DND-41 (cell line): ENCODE data around the gene ZFHX3.

Experiments used
- ATAC-seq: fragments of 200-7000 bp; cut with Tn5 transposase; 3 replicates; pipeline ENCODE4 v1.9.1; 2021; ENCODE audit warnings: low read depth; ENCODE audit not compliant: insufficient read depth
- DNase-seq: peaks from one replicate; pipeline ENCODE4 v3.0.0-alpha.2; 2020
- H2AFZ ChIP-seq: 2 replicates; pipeline ENCODE4 v1.6.0; 2012; ENCODE audit warnings: low read depth, low read length
- H3K27ac ChIP-seq: 2 replicates; pipeline ENCODE4 v1.5.1; 2012; ENCODE audit warnings: low read length, inconsistent platforms
- H3K27me3 ChIP-seq: fragments of 200-600 bp; sonication (generic); 2 replicates; pipeline ENCODE4 v1.6.0; 2012; ENCODE audit warnings: low read length, mild to moderate bottlenecking, inconsistent platforms; ENCODE audit not compliant: insufficient read depth, poor library complexity
- H3K36me3 ChIP-seq: 2 replicates; pipeline ENCODE4 v1.5.1; 2012; ENCODE audit warnings: low read length, inconsistent platforms; ENCODE audit not compliant: insufficient read depth
- H3K4me1 ChIP-seq: 2 replicates; pipeline ENCODE4 v1.5.1; 2012; ENCODE audit warnings: mild to moderate bottlenecking, low read length; ENCODE audit not compliant: insufficient read depth
- H3K4me2 ChIP-seq: 2 replicates; pipeline ENCODE4 v1.6.0; 2012; ENCODE audit warnings: mild to moderate bottlenecking, moderate library complexity, low read length, inconsistent platforms; ENCODE audit not compliant: insufficient read depth
- H3K4me3 ChIP-seq, 2 experiments: fragments of 200-600 bp in 1 of 2; shearing (Covaris generic) in 1 of 2; 2 replicates each; pipeline ENCODE4 v1.5.1; 2012 to 2016; ENCODE audit warnings: inconsistent platforms in 2 of 2, low read length in 2 of 2, mild to moderate bottlenecking in 2 of 2, low read depth in 1 of 2, moderate library complexity in 1 of 2
- H3K79me2 ChIP-seq: 2 replicates; pipeline ENCODE4 v1.6.0; 2012; ENCODE audit warnings: low read length, inconsistent platforms; ENCODE audit not compliant: insufficient read depth
- H3K9ac ChIP-seq: 2 replicates; pipeline ENCODE4 v1.6.0; 2012; ENCODE audit warnings: low read depth, mild to moderate bottlenecking, inconsistent platforms, low read length, moderate library complexity
- H3K9me3 ChIP-seq: 2 replicates; pipeline ENCODE4 v1.5.1; 2012; ENCODE audit warnings: low read length, moderate library complexity, mild to moderate bottlenecking, inconsistent platforms; ENCODE audit not compliant: insufficient read depth, severe bottlenecking
- H4K20me1 ChIP-seq: 2 replicates; pipeline ENCODE4 v1.6.0; 2012; ENCODE audit warnings: low read length; ENCODE audit not compliant: insufficient read depth
- EZH2 ChIP-seq: IDR thresholded peaks from 3 replicates; pipeline ENCODE4 v1.6.1; 2012; ENCODE audit warnings: borderline replicate concordance, low read depth, mild to moderate bottlenecking, moderate library complexity, low read length, inconsistent platforms; ENCODE audit not compliant: severe bottlenecking
- TF ChIP-seq, protein P1 (sequence below): IDR thresholded peaks from 2 replicates; pipeline ENCODE4 v1.5.1; 2012; ENCODE audit warnings: borderline replicate concordance, low read length, moderate library complexity, mild to moderate bottlenecking; ENCODE audit not compliant: poor library complexity, severe bottlenecking; ENCODE audit errors: extremely low read depth

Gene ZFHX3

DNA sequence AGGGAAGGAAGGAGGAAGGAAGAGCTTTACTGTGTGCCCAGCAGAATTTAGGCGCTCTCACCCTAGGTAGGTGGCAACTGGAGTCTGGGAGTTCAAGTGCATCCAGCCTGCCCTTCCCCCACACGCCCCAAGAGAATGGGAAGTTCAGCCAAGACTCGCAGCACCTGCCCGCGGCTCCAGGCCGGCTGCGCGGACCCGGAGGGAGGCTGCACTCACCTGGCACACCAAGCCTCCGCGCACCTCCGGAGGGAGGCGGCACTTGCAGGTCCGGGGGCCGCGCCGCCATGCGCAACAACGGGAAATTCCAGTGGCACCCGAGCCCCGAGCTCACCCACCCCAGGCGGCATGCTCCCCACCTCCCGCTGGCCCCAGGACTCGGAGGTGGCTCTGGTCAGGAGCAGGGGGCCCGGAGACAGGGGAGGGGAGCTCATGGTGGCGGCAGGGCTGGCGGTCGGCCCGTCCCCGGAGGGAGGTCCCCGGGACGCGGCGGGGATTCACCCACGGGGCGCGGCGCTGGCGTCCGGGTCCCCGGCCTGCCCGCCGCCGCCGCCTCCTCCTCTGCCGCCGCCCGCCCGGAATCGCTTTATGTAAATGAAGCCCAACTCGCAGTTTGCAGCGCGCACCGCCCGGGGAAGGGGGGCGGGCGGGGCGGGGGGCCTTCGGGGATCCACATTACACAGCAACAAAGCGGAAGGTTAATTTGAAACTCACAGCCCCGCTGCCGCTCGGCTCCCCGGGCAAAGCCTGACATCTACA, at the start of gene ZFHX3:
Gene ZFHX3, minus strand, starts transcription at position 593 of the 756 bp plus-strand sequence. CDS start 87,983 bp downstream, outside the sequence.
- Histone ChIP-seq H3K9ac (peak within 1 kb of the TSS; percentile 59), H3K27ac (no peak within 1 kb of the TSS), H3K9me3 (no peaks in the 10 kb centered on the region), H3K27me3 (peaks cover 20% of the 10 kb centered on the region), H2AFZ (peak within 1 kb of the TSS; percentile 66), H3K4me3 (peak within 1 kb of the TSS; percentile 18 to 56; a peak in 3 of 4 replicates), H3K4me1 (peaks cover 14% of the 10 kb centered on the region), H3K36me3 (no peaks in the 10 kb centered on the region), H3K4me2 (peak within 1 kb of the TSS; percentile 75), H3K79me2 (no peaks in the 10 kb centered on the region), H4K20me1 (peaks cover 74% of the 10 kb centered on the region)
- TF ChIP-seq, protein P1, sequence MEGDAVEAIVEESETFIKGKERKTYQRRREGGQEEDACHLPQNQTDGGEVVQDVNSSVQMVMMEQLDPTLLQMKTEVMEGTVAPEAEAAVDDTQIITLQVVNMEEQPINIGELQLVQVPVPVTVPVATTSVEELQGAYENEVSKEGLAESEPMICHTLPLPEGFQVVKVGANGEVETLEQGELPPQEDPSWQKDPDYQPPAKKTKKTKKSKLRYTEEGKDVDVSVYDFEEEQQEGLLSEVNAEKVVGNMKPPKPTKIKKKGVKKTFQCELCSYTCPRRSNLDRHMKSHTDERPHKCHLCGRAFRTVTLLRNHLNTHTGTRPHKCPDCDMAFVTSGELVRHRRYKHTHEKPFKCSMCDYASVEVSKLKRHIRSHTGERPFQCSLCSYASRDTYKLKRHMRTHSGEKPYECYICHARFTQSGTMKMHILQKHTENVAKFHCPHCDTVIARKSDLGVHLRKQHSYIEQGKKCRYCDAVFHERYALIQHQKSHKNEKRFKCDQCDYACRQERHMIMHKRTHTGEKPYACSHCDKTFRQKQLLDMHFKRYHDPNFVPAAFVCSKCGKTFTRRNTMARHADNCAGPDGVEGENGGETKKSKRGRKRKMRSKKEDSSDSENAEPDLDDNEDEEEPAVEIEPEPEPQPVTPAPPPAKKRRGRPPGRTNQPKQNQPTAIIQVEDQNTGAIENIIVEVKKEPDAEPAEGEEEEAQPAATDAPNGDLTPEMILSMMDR = no peak
- TF ChIP-seq EZH2 = peak; percentile 67
- DNase-seq (peak; percentile 75), ATAC-seq (peak; percentile 93)

DNA sequence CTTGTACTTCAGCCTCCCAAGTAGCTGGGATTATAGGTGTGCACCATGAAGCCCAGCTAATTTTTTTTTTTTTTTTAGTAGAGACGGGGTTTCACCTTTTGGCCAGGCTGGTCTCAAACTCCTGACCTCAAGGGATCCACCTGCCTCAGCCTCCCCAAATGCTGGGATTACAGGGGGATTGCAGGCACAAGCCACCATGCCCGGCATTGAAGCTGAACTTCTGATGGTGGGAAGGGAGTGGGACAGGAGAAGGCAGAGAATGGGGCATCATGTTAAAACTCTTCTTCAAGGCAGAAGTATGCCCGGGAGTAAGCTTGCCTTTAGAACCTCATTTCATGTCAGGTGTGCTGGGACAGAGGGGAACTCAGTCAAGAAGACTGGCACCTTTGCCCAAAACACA, 48.6 kb upstream of the ZFHX3 start:
- Histone ChIP-seq H3K4me1 (peaks cover 5% of the 10 kb centered on the region; the same call in 1 of the 2 replicates), H3K4me3 (no peak overlapping the region), H3K27ac (no peak overlapping the region), H3K79me2 (no peaks in the 10 kb centered on the region), H4K20me1 (no peaks in the 10 kb centered on the region), H3K27me3 (no peaks in the 10 kb centered on the region), H3K9me3 (no peaks in the 10 kb centered on the region), H3K4me2 (no peak overlapping the region), H3K9ac (no peak overlapping the region), H3K36me3 (no peaks in the 10 kb centered on the region), H2AFZ (no peak overlapping the region)
- ATAC-seq (no peak), DNase-seq (no peak)
- no peak for TF ChIP-seq EZH2
- TF ChIP-seq, protein P1 = no peak

DNA sequence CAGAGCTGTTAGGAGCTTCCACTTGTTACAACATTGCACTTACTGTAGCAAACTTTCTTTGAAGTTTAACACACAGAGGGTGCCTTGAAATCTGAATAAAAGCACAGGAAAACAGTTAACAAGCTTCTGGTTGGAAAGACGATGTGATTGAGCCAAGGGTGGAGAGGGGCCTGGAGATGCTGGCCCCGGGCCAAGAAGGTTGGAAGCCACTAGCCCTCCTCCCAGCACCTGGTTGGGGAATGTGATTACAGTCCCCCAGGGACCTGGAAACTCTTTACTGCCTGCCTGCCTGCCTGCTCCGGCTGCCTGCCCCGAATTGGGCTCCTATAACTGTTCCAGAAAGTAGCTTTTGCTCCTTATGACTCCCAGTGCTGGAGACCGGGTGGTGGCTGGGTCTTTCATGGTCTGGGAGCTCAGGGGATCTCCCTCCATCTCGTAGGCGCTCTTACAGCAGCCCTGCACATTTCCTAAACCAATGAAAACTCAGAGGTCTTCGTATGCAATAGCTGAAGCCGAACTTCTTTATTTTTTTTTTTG, 48.0 kb upstream of the ZFHX3 start:
- TF ChIP-seq, protein P1 = no peak
- no peak for TF ChIP-seq EZH2
- no peak overlapping the region for H3K9ac ChIP-seq
- no peaks in the 10 kb centered on the region for H3K79me2 ChIP-seq
- no peaks in the 10 kb centered on the region for H3K27me3 ChIP-seq
- no peak overlapping the region for H2AFZ ChIP-seq
- H3K4me2 ChIP-seq = no peak overlapping the region
- no peaks in the 10 kb centered on the region for H4K20me1 ChIP-seq
- no peak overlapping the region for H3K4me3 ChIP-seq
- H3K27ac ChIP-seq = no peak overlapping the region
- no peaks in the 10 kb centered on the region for H3K36me3 ChIP-seq
- no peaks in the 10 kb centered on the region for H3K9me3 ChIP-seq
- H3K4me1 ChIP-seq = peaks cover 5% of the 10 kb centered on the region; the same call in 1 of the 2 replicates
- ATAC-seq (no peak), DNase-seq (no peak)
